SU-DHL-6 (cell line): ENCODE measurements around the gene PPARG.

Experiments
- H2AFZ ChIP-seq: fragments of 200-600 bp; sonication (generic); 2 replicates; pipeline ENCODE4 v1.6.1; 2014; ENCODE audit warnings: low read depth, mild to moderate bottlenecking, moderate library complexity, mixed read lengths, antibody characterized with exemption, low read length; ENCODE audit not compliant: severe bottlenecking
- H3F3A ChIP-seq: fragments of 200-600 bp; shearing (Covaris generic); 2 replicates; pipeline ENCODE4 v1.6.0; 2016; ENCODE audit warnings: antibody characterized with exemption, mild to moderate bottlenecking; ENCODE audit not compliant: insufficient read depth
- H3K27ac ChIP-seq: fragments of 200-600 bp; sonication (generic); 2 replicates; pipeline ENCODE4 v1.5.1; 2016; ENCODE audit warnings: low read depth, mild to moderate bottlenecking, low read length, moderate library complexity, mixed read lengths
- H3K27me3 ChIP-seq: fragments of 200-600 bp; sonication (generic), shearing (Covaris generic); 2 replicates; pipeline ENCODE4 v1.6.0; 2014; ENCODE audit warnings: mild to moderate bottlenecking, low read length
- H3K36me3 ChIP-seq: fragments of 200-600 bp; sonication (generic); 2 replicates; pipeline ENCODE4 v1.6.1; 2014; ENCODE audit warnings: mild to moderate bottlenecking, low read length, mixed read lengths
- H3K4me2 ChIP-seq: fragments of 300-600, 200-600 bp; shearing (Covaris generic), sonication (generic); 2 replicates; pipeline ENCODE4 v1.6.0; 2014; ENCODE audit warnings: low read length, low read depth, mild to moderate bottlenecking; ENCODE audit not compliant: poor library complexity, severe bottlenecking
- H3K4me3 ChIP-seq: fragments of 200-600 bp; sonication (generic); 2 replicates; pipeline ENCODE4 v1.5.1; 2014; ENCODE audit warnings: antibody characterized with exemption, low read length, mild to moderate bottlenecking, mixed read lengths; ENCODE audit not compliant: insufficient read depth, poor library complexity, severe bottlenecking
- H3K79me2 ChIP-seq: fragments of 200-600 bp; sonication (generic); 2 replicates; pipeline ENCODE4 v1.6.1; 2014; ENCODE audit warnings: mild to moderate bottlenecking, low read length, moderate library complexity; ENCODE audit not compliant: insufficient read depth
- H3K9ac ChIP-seq: fragments of 200-600 bp; sonication (generic); 2 replicates; pipeline ENCODE4 v1.7.0; 2014; ENCODE audit warnings: mild to moderate bottlenecking, low read length
- H3K9me2 ChIP-seq: fragments of 200-600 bp; sonication (generic); replicated peaks from 2 replicates; pipeline ENCODE4 v1.6.1; 2014; ENCODE audit warnings: low read length; ENCODE audit not compliant: insufficient read depth
- H3K9me3 ChIP-seq: fragments of 200-600 bp; sonication (generic); 2 replicates; pipeline ENCODE4 v1.6.1; 2014; ENCODE audit warnings: low read length, mixed read lengths; ENCODE audit not compliant: insufficient read depth
- H4K20me1 ChIP-seq: fragments of 200-600 bp; sonication (generic); 2 replicates; pipeline ENCODE4 v1.6.1; 2014; ENCODE audit warnings: low read depth, mild to moderate bottlenecking, antibody characterized with exemption, low read length, moderate library complexity, mixed read lengths
- CTCF ChIP-seq: fragments of 200-600 bp; sonication (generic); IDR thresholded peaks from one replicate; pipeline ENCODE4 v1.5.1; 2017; ENCODE audit warnings: antibody characterized with exemption, mild to moderate bottlenecking, low read length, moderate library complexity; ENCODE audit not compliant: insufficient read depth, poor library complexity, severe bottlenecking
- EZH2phosphoT487 ChIP-seq: fragments of 200-600 bp; sonication (generic), shearing (Covaris generic); conservative IDR thresholded peaks from 2 replicates; pipeline ENCODE4 v1.6.1; 2018; ENCODE audit warnings: mild to moderate bottlenecking, antibody characterized with exemption, low read length, moderate library complexity, mixed read lengths

The PPARG gene

GRCh38 chr3:12483410-12483809 is 194.5 kb downstream of the PPARG start:
- peak overlapping the region; percentile 58 for H3K4me3 ChIP-seq
- peak overlapping the region; percentile 65; the same call in 1 of the 2 replicates for H3K27ac ChIP-seq
- TF ChIP-seq CTCF (no peak), EZH2phosphoT487 (no peak)
- H3K9me2 ChIP-seq: no peaks in the 10 kb centered on the region
- no peaks in the 10 kb centered on the region for H3F3A ChIP-seq
- H3K36me3 ChIP-seq: no peaks in the 10 kb centered on the region
- peak overlapping the region; percentile 69 for H3K4me2 ChIP-seq
- no peaks in the 10 kb centered on the region for H4K20me1 ChIP-seq
- no peaks in the 10 kb centered on the region for H3K79me2 ChIP-seq
- peak overlapping the region; percentile 77 for H2AFZ ChIP-seq
- peak overlapping the region; percentile 63 for H3K9ac ChIP-seq
- H3K9me3 ChIP-seq: no peaks in the 10 kb centered on the region
- no peaks in the 10 kb centered on the region for H3K27me3 ChIP-seq

DNA sequence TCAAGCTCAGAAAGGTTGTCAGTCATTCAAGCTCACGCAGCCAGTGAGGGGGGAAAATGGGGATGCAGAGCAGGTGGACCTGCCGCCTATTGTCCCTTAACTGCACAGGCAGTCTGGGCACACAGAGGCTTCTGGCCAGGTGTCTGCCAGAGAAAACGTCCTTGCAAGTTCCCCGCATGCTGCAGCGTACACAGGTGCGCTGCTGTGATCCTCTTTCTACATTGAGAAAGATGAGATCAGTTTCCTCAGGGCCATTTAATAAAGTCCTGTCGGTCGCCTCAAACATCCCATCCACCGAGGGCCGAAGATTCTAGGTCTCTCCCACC is 195.0 kb downstream of the PPARG start:
- Histone ChIP-seq H3F3A (no peaks in the 10 kb centered on the region), H3K4me3 (peak overlapping the region; percentile 58), H3K9me2 (no peaks in the 10 kb centered on the region), H4K20me1 (no peaks in the 10 kb centered on the region), H3K36me3 (no peaks in the 10 kb centered on the region), H3K9me3 (no peaks in the 10 kb centered on the region), H2AFZ (peak overlapping the region; percentile 77), H3K4me2 (peak overlapping the region; percentile 69), H3K9ac (peak overlapping the region; percentile 63), H3K27ac (peak overlapping the region; percentile 65), H3K27me3 (no peaks in the 10 kb centered on the region), H3K79me2 (no peaks in the 10 kb centered on the region)
- TF ChIP-seq CTCF (no peak), EZH2phosphoT487 (no peak)
